Measurements from ENCODE around the gene EPAS1.

The EPAS1 gene

GRCh38 chr2:46404181-46404759 lies 107.1 kb downstream of the EPAS1 start:
- no peak for DNase-seq (ENCODE audit: low read depth in 3 of 3, low spot score in 1 of 3)

GRCh38 chr2:46407852-46408455 lies 110.7 kb downstream of the EPAS1 start:
- no peak for DNase-seq (ENCODE audit: low read depth in 3 of 3, low spot score in 1 of 3)

- DNase-seq (ENCODE audit: low read depth in 3 of 3, low spot score in 1 of 3) = no peak
These were observed 112.5 kb downstream of the EPAS1 start for GRCh38 chr2:46409756-46410155.

GRCh38 chr2:46410273-46411244 lies 113.4 kb downstream of the EPAS1 start:
- DNase-seq (ENCODE audit: low read depth in 3 of 3, low spot score in 1 of 3) = no peak

GRCh38 chr2:46411245-46411641 lies 114.0 kb downstream of the EPAS1 start:
- DNase-seq (ENCODE audit: low read depth in 3 of 3, low spot score in 1 of 3) = no peak

GRCh38 chr2:46411985-46412384 lies 114.8 kb downstream of the EPAS1 start:
- DNase-seq (ENCODE audit: low read depth in 3 of 3, low spot score in 1 of 3) = no peak

GRCh38 chr2:46413111-46413510 lies 115.9 kb downstream of the EPAS1 start:
- DNase-seq (ENCODE audit: low read depth in 3 of 3, low spot score in 1 of 3) = no peak

GRCh38 chr2:46413631-46414030 lies 116.4 kb downstream of the EPAS1 start:
- DNase-seq (ENCODE audit: low read depth in 3 of 3, low spot score in 1 of 3) = no peak

- no peak for DNase-seq (ENCODE audit: low read depth in 3 of 3, low spot score in 1 of 3)
These were observed 117.5 kb downstream of the EPAS1 start for GRCh38 chr2:46414701-46415100.

GRCh38 chr2:46416280-46416679 lies 119.1 kb downstream of the EPAS1 start:
- no peak for DNase-seq (ENCODE audit: low read depth in 3 of 3, low spot score in 1 of 3)

- no peak for DNase-seq (ENCODE audit: low read depth in 3 of 3, low spot score in 1 of 3)
These were observed 119.7 kb downstream of the EPAS1 start for GRCh38 chr2:46416739-46417403.

GRCh38 chr2:46420945-46421344 lies 123.7 kb downstream of the EPAS1 start:
- DNase-seq (ENCODE audit: low read depth in 3 of 3, low spot score in 1 of 3) = no peak

- no peak for DNase-seq (ENCODE audit: low read depth in 3 of 3, low spot score in 1 of 3)
These were observed 124.2 kb downstream of the EPAS1 start for GRCh38 chr2:46421361-46421760.

GRCh38 chr2:46422717-46423394 lies 125.6 kb downstream of the EPAS1 start:
- DNase-seq (ENCODE audit: low read depth in 3 of 3, low spot score in 1 of 3) = no peak

GRCh38 chr2:46424937-46425336 lies 127.7 kb downstream of the EPAS1 start:
- no peak for DNase-seq (ENCODE audit: low read depth in 3 of 3, low spot score in 1 of 3)

GRCh38 chr2:46428911-46429436 lies 131.8 kb downstream of the EPAS1 start:
- no peak for DNase-seq (ENCODE audit: low read depth in 3 of 3, low spot score in 1 of 3)

- DNase-seq (ENCODE audit: low read depth in 3 of 3, low spot score in 1 of 3) = no peak
These were observed 133.2 kb downstream of the EPAS1 start for GRCh38 chr2:46430413-46430812.

- DNase-seq (ENCODE audit: low read depth in 3 of 3, low spot score in 1 of 3) = no peak
These were observed 133.8 kb downstream of the EPAS1 start for GRCh38 chr2:46430992-46431391.

GRCh38 chr2:46431481-46432235 lies 134.5 kb downstream of the EPAS1 start:
- DNase-seq (ENCODE audit: low read depth in 3 of 3, low spot score in 1 of 3) = no peak

- no peak for DNase-seq (ENCODE audit: low read depth in 3 of 3, low spot score in 1 of 3)
These were observed 137.7 kb downstream of the EPAS1 start for GRCh38 chr2:46434851-46435273.

Data from stimulated activated CD4-positive, alpha-beta T cell treated with anti-CD3 and anti-CD28 coated beads, TNF-alpha, amount 100 ng/mL, for 1 hour (primary cell).